ENCODE data around the gene OOSP1.

- TF ChIP-seq, protein P1, sequence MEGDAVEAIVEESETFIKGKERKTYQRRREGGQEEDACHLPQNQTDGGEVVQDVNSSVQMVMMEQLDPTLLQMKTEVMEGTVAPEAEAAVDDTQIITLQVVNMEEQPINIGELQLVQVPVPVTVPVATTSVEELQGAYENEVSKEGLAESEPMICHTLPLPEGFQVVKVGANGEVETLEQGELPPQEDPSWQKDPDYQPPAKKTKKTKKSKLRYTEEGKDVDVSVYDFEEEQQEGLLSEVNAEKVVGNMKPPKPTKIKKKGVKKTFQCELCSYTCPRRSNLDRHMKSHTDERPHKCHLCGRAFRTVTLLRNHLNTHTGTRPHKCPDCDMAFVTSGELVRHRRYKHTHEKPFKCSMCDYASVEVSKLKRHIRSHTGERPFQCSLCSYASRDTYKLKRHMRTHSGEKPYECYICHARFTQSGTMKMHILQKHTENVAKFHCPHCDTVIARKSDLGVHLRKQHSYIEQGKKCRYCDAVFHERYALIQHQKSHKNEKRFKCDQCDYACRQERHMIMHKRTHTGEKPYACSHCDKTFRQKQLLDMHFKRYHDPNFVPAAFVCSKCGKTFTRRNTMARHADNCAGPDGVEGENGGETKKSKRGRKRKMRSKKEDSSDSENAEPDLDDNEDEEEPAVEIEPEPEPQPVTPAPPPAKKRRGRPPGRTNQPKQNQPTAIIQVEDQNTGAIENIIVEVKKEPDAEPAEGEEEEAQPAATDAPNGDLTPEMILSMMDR (IDR thresholded peaks at IDR 0.05): no peak
- TF ChIP-seq REST (IDR thresholded peaks at IDR 0.05; ENCODE audit: insufficient read depth in 1 of 2, low read depth in 2 of 2, low read length in 1 of 2) (no peak), POLR2AphosphoS5 (IDR thresholded peaks at IDR 0.05; ENCODE audit: low read depth, low read length) (no peak), TCF7L2 (IDR thresholded peaks at IDR 0.05; ENCODE audit: low read depth, low read length) (no peak)
Measured at GRCh38 chr11:59983212-59983611, 45.0 kb downstream of the OOSP1 start.
